H1 (cell line): ENCODE results near the gene ICAM2. TPM values are rescaled to one million over a fixed set of nuclear protein-coding genes. Genes with fewer than 3 reads are reported as not detected.
A peak's percentile ranks its signal among the peaks of the same experiment; 100 is the strongest.

Experiments
- CTCF ChIA-PET: fragments of 300-600 bp; sonication (Branson Sonifier 250); formaldehyde crosslinking; loops from one replicate; lab custom pipeline; 2021; ENCODE audit not compliant: partially characterized antibody; lab: Charles Lee
- POLR2A ChIA-PET: fragments of 300-600 bp; sonication (Branson Sonifier 250); formaldehyde crosslinking; loops from one replicate; lab custom pipeline; 2021; ENCODE audit warnings: inconsistent platforms; ENCODE audit not compliant: partially characterized antibody; lab: Charles Lee
- DNase-seq, 2 experiments: peaks; one replicate each; pipeline versions ENCODE4 v3.0.0 to v3.0.0-alpha.2; 2010 to 2022; ENCODE audit warnings: low spot score in 2 of 2, low read depth in 1 of 2, mixed read lengths in 1 of 2
- FAIRE-seq: peaks from 2 replicates; lab custom pipeline; 2011; peaks lifted over from hg19 to GRCh38; lab: Jason Lieb, UNC
- H2AFZ ChIP-seq: 2 replicates; pipeline ENCODE4 v1.8.1; 2012; ENCODE audit warnings: low read length, inconsistent platforms
- H2AK5ac ChIP-seq: 2 replicates; pipeline ENCODE4 v1.6.1; 2013; ENCODE audit warnings: low read depth, low read length
- H2BK120ac ChIP-seq: replicated peaks from 2 replicates; pipeline ENCODE3; 2013; ENCODE audit warnings: low read depth, low read length, inconsistent platforms
- H2BK12ac ChIP-seq: 2 replicates; pipeline ENCODE4 v1.6.1; 2013; ENCODE audit warnings: low read depth, low read length
- H2BK15ac ChIP-seq: 2 replicates; pipeline ENCODE4 v1.6.1; 2013; ENCODE audit warnings: low read length
- H2BK20ac ChIP-seq: 2 replicates; pipeline ENCODE4 v1.6.1; 2013; ENCODE audit warnings: low read length
- H2BK5ac ChIP-seq: 2 replicates; pipeline ENCODE4 v1.6.1; 2013; ENCODE audit warnings: low read depth, low read length
- H3K14ac ChIP-seq: 2 replicates; pipeline ENCODE4 v1.6.1; 2013; ENCODE audit warnings: inconsistent platforms; ENCODE audit not compliant: insufficient read length
- H3K18ac ChIP-seq: 2 replicates; pipeline ENCODE4 v1.6.1; 2013; ENCODE audit warnings: low read length; ENCODE audit errors: extremely low read depth
- H3K23ac ChIP-seq: 2 replicates; pipeline ENCODE4 v1.6.1; 2013; ENCODE audit warnings: inconsistent platforms; ENCODE audit not compliant: insufficient read length
- H3K23me2 ChIP-seq: 2 replicates; pipeline ENCODE4 v1.6.1; 2013; ENCODE audit warnings: low read depth, low read length
- H3K27ac ChIP-seq: 2 replicates; pipeline ENCODE4 v1.6.1; 2011; ENCODE audit warnings: low read depth, low read length, inconsistent platforms
- H3K27me3 ChIP-seq, 4 experiments: replicated peaks in 1 of 4; 1 replicate in 1 of 4; 2 replicates in 3 of 4; pipeline versions ENCODE4 v1.6.1 to v1.8.1; 2011 to 2013; ENCODE audit warnings: low read length in 3 of 4, mild to moderate bottlenecking in 3 of 4, inconsistent platforms in 2 of 4, mixed read lengths in 2 of 4, moderate library complexity in 1 of 4; ENCODE audit not compliant: control insufficient read depth in 3 of 4, insufficient read depth in 3 of 4; ENCODE audit errors: extremely low read depth in 1 of 4
- H3K36me3 ChIP-seq, 4 experiments: 2 replicates each; pipeline versions ENCODE4 v1.6.1 to v1.8.1; 2011 to 2013; ENCODE audit warnings: mild to moderate bottlenecking in 4 of 4, low read length in 3 of 4, moderate library complexity in 2 of 4, control low read depth in 1 of 4, inconsistent platforms in 1 of 4; ENCODE audit not compliant: insufficient read depth in 4 of 4, control insufficient read depth in 2 of 4
- H3K4ac ChIP-seq: replicated peaks from 2 replicates; pipeline ENCODE3; 2013; ENCODE audit warnings: low read length, low read depth, mixed read lengths, inconsistent platforms; ENCODE audit not compliant: insufficient read length
- H3K4me1 ChIP-seq, 4 experiments: replicated peaks in 1 of 4; 1 replicate in 1 of 4; 2 replicates in 3 of 4; pipeline versions ENCODE4 v1.6.1 to v1.8.1; 2011 to 2013; ENCODE audit warnings: low read length in 3 of 4, inconsistent platforms in 2 of 4, mixed read lengths in 1 of 4; ENCODE audit not compliant: insufficient read depth in 4 of 4, control insufficient read depth in 3 of 4
- H3K4me2 ChIP-seq, 2 experiments: 2 replicates each; pipeline versions ENCODE4 v1.6.1 to v1.8.1; 2011 to 2013; ENCODE audit warnings: low read depth in 2 of 2, low read length in 2 of 2, control low read depth in 1 of 2, inconsistent platforms in 1 of 2, mild to moderate bottlenecking in 1 of 2; ENCODE audit not compliant: insufficient read depth in 1 of 2
- H3K4me3 ChIP-seq, 4 experiments: fragments of 200-600, 300-600 bp in 1 of 4; sonication (generic), shearing (Covaris generic), sonication (Bioruptor Twin) in 1 of 4; 2 replicates each; pipeline versions ENCODE4 v1.5.1 to v1.8.1; 2011 to 2016; ENCODE audit warnings: low read length in 4 of 4, low read depth in 3 of 4, control low read depth in 2 of 4, inconsistent platforms in 2 of 4, mild to moderate bottlenecking in 2 of 4, mixed read lengths in 1 of 4, moderate library complexity in 1 of 4; ENCODE audit not compliant: insufficient read depth in 2 of 4; ENCODE audit errors: extremely low read depth in 1 of 4
- H3K56ac ChIP-seq: replicated peaks from 2 replicates; pipeline ENCODE3; 2013; ENCODE audit warnings: low read depth, mild to moderate bottlenecking, mixed read lengths, low read length, inconsistent platforms; ENCODE audit not compliant: insufficient read length
- H3K79me1 ChIP-seq: 2 replicates; pipeline ENCODE4 v1.6.1; 2013; ENCODE audit warnings: low read depth, low read length, control low read depth
- H3K79me2 ChIP-seq, 2 experiments: 2 replicates each; pipeline versions ENCODE4 v1.6.1 to v1.8.1; 2012 to 2013; ENCODE audit warnings: low read length in 2 of 2, mild to moderate bottlenecking in 2 of 2, inconsistent platforms in 1 of 2; ENCODE audit not compliant: insufficient read depth in 2 of 2, control insufficient read depth in 1 of 2
- H3K9ac ChIP-seq, 4 experiments: replicated peaks in 1 of 4; 1 replicate in 1 of 4; 2 replicates in 3 of 4; pipeline versions ENCODE4 v1.6.1 to v1.8.1; 2011 to 2013; ENCODE audit warnings: low read depth in 3 of 4, low read length in 3 of 4, control low read depth in 2 of 4, mild to moderate bottlenecking in 2 of 4, moderate library complexity in 2 of 4, inconsistent platforms in 1 of 4; ENCODE audit errors: extremely low read depth in 1 of 4
- H3K9me3 ChIP-seq, 2 experiments: 2 replicates each; pipeline versions ENCODE4 v1.6.1 to v1.8.1; 2012 to 2013; ENCODE audit warnings: mild to moderate bottlenecking in 2 of 2, moderate library complexity in 2 of 2, control low read depth in 1 of 2, inconsistent platforms in 1 of 2, low read depth in 1 of 2, low read length in 1 of 2, mixed read lengths in 1 of 2; ENCODE audit not compliant: insufficient read depth in 2 of 2
- H4K20me1 ChIP-seq, 2 experiments: replicated peaks in 1 of 2; 2 replicates each; pipeline versions ENCODE3 to v1.8.1; 2011 to 2013; ENCODE audit warnings: inconsistent platforms in 2 of 2, low read length in 2 of 2, mild to moderate bottlenecking in 1 of 2; ENCODE audit not compliant: insufficient read depth in 2 of 2, control insufficient read depth in 1 of 2
- H4K5ac ChIP-seq: 2 replicates; pipeline ENCODE4 v1.6.1; 2013; ENCODE audit warnings: low read length, low read depth, mixed read lengths, inconsistent platforms; ENCODE audit not compliant: insufficient read length
- H4K8ac ChIP-seq: 2 replicates; pipeline ENCODE4 v1.8.0; 2013; ENCODE audit warnings: mild to moderate bottlenecking, moderate library complexity, low read length, inconsistent platforms; ENCODE audit not compliant: insufficient read depth; ENCODE audit errors: extremely low read depth
- H4K91ac ChIP-seq: replicated peaks from 2 replicates; pipeline ENCODE3; 2013; ENCODE audit warnings: low read length, mixed read lengths, inconsistent platforms; ENCODE audit not compliant: insufficient read length
- MAFK ChIP-seq: IDR thresholded peaks from 2 replicates; pipeline ENCODE4 v1.6.1; 2012; ENCODE audit warnings: low read depth, mild to moderate bottlenecking, improper control_type of control experiment, low read length
- RBBP5 ChIP-seq: IDR thresholded peaks from 2 replicates; pipeline ENCODE4 v1.7.1; 2012; ENCODE audit warnings: low read depth, mild to moderate bottlenecking, inconsistent platforms, low read length, moderate library complexity, borderline replicate concordance
- ZNF274 ChIP-seq: IDR thresholded peaks from 2 replicates; pipeline ENCODE4 v1.7.0; 2012; ENCODE audit warnings: low read length, borderline replicate concordance; ENCODE audit errors: extremely low read depth
- WGBS, 2 experiments: shearing (Covaris generic) in 1 of 2; methylation state at CpG; one replicate each; pipeline versions ENCODE4 v1.1.6 to v1.1.7; 2013 to 2015; ENCODE audit warnings: low lambda C conversion rate in 2 of 2, mixed read lengths in 2 of 2, inconsistent platforms in 1 of 2, low coverage in 1 of 2, missing lambda C conversion rate in 1 of 2; ENCODE audit not compliant: insufficient replicate concordance in 2 of 2, insufficient coverage in 1 of 2, insufficient read length in 1 of 2; ENCODE audit errors: extremely low coverage in 1 of 2, missing lambda C conversion rate in 1 of 2; 5-methylcytosine and 5-hydroxymethylcytosine counted together
- polyA plus RNA-seq, 7 experiments: library from polyadenylated mRNA; depleted of rRNA in 3 of 7; stranded (reverse) in 5 of 7; unstranded in 2 of 7; fragments of >200 nt in 5 of 7; fragments of 200-250 nt in 2 of 7; gene quantifications; 1 replicate in 5 of 7; 2 replicates in 1 of 7; 4 replicates in 1 of 7; pipeline versions ENCODE4 v1.2.1 to v1.2.3, GENCODE V29; 2011 to 2013; ENCODE audit warnings: missing spikeins in 2 of 7, mixed read lengths in 2 of 7
- total RNA-seq: library from RNA; stranded (reverse); fragmentation: NEBNext Ultra II Directional; extraction: Animal tissue kit (Norgen Biotek cat#: 25700); gene quantifications from 2 replicates; pipeline ENCODE4 v1.2.1, GENCODE V29; 2021

Gene ICAM2
- total and polyA plus RNA-seq, 2 of the 8 experiments (the other 6 are each of a cell fraction or from before 2014, with no cell fraction given), result 0.45 to 0.63 TPM

DNA sequence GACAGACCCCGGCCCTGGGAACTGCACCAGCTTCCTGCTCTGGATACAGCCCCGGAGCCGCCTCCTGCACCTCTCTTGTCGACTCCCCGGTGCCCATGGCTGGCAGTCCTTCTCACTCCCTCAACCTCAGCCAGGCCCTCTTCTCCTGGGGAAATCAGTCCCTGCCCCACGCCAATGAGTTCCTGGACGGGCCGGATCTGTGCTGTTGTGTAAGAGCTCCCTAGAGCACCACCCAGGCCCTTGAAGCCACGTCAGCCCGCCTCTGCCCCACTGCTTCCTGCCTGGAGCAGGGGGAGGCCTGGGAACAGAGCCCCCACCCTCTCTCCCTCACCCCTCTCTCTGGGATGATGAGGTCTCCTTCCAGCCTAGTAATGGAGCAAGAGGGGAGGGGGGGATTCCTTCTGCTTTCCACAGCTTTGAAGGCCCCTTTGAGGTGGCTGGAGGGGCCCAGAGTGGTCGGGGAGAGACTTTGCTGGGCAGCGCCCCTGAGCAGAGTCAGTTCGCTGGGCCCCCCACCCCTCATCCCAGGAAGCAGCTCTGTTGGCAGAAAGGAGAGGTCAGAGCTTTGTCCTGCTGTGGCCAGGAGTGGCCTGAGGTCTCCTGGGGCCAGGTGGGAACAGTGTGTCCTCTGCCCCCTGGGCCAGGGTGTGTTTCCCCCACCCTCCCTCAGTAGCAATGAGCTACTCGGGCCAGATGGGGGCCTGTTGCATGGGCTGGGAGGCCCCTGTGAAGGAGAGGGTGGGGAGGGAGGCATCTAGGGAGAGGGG lies 18.5 kb downstream of the ICAM2 start:
- Histone ChIP-seq H3K18ac (no peak overlapping the region), H2BK20ac (no peak overlapping the region), H3K14ac (no peak overlapping the region), H2BK120ac (no peak overlapping the region), H2AK5ac (peak overlapping the region; percentile 39; the same call in 1 of the 2 replicates), H3K4ac (no peak overlapping the region), H4K20me1 (peaks cover 0 to 5% of the 10 kb centered on the region in 2 experiments), H3K4me1 (peaks cover 3 to 17% (median 9%) of the 10 kb centered on the region in 4 experiments), H4K8ac (no peak overlapping the region), H3K79me2 (no peaks in the 10 kb centered on the region), H3K79me1 (no peaks in the 10 kb centered on the region), H3K9me3 (no peaks in the 10 kb centered on the region), H3K27ac (no peak overlapping the region), H3K27me3 (peaks cover 0 to 25% (median 15%) of the 10 kb centered on the region in 4 experiments; a peak in 5 of 7 replicates), H3K23ac (no peak overlapping the region), H2BK12ac (no peak overlapping the region), H4K91ac (no peak overlapping the region), H3K56ac (no peak overlapping the region), H2AFZ (no peak overlapping the region), H4K5ac (no peak overlapping the region), H2BK15ac (no peak overlapping the region), H3K36me3 (no peaks in the 10 kb centered on the region), H3K4me3 (no peak overlapping the region), H3K4me2 (no peak overlapping the region), H3K23me2 (peaks cover 12% of the 10 kb centered on the region; the same call in 1 of the 2 replicates), H2BK5ac (no peak overlapping the region)
- no peak for DNase-seq
- ChIA-PET CTCF (interaction anchor here (0.6 to 2.1 kb wide), 12 partner anchors 11 to 112 kb away, joined by 3 to 9 read pairs (median 4); partner anchors contain the start of gene CSHL1), POLR2A (interaction anchor here (1.3 kb wide), 1 partner anchor 144 kb away, joined by 4 read pairs; no protein-coding TSS in a partner anchor)
- no peak for FAIRE-seq
- TF ChIP-seq ZNF274 (no peak), MAFK (no peak), RBBP5 (no peak)
- TF ChIP-seq, all 59 proteins: peak for 0
- 90% methylated on average over 10 of the region's 14 CpGs; no CpG with 5 or more reads in 1 of the 2 experiments for WGBS, 2 experiments
- no peak overlapping the region for H3K9ac ChIP-seq
